ENCODE data around the gene ACAA2.

DNA sequence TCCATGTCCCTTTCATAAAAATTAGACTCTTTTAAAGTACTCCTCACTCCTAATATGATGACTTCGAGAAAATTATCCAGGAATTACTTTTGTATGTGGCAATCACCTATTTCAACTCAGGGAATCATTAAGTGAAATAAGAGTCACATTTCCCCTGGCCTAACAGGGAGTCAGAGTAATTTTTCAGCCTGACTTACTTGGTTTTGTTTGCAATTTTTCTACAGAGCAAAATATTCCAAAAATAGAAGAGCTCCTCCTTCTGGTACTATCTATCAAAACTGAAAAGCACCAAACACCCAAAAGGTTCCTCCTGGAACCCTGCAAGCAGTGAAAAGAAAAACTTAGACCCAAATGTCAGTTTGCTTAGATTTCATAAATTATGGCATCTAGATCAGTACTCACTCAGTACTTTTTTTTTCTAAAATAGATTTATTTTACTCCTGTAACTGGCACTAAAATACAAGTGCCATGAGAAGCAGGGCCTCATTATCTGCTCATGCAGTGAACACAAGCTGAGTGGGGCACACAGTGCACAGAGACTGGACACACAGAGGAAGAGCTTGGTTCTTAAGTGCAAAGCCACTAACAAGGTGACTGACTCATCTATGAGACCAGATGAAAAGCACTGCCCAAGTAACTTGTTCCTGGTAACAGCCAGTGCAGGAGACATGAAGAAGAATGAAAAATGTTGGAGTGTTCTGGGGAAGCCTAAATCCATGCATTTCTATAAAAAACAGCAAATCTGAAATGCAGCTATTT lies 28.7 kb downstream of the ACAA2 start:
- TF ChIP-seq, protein P1, sequence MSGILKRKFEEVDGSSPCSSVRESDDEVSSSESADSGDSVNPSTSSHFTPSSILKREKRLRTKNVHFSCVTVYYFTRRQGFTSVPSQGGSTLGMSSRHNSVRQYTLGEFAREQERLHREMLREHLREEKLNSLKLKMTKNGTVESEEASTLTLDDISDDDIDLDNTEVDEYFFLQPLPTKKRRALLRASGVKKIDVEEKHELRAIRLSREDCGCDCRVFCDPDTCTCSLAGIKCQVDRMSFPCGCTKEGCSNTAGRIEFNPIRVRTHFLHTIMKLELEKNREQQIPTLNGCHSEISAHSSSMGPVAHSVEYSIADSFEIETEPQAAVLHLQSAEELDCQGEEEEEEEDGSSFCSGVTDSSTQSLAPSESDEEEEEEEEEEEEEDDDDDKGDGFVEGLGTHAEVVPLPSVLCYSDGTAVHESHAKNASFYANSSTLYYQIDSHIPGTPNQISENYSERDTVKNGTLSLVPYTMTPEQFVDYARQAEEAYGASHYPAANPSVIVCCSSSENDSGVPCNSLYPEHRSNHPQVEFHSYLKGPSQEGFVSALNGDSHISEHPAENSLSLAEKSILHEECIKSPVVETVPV (CRISPR knock-in tag; IDR thresholded peaks at IDR 0.05) = no peak
- TF ChIP-seq, protein P2, sequence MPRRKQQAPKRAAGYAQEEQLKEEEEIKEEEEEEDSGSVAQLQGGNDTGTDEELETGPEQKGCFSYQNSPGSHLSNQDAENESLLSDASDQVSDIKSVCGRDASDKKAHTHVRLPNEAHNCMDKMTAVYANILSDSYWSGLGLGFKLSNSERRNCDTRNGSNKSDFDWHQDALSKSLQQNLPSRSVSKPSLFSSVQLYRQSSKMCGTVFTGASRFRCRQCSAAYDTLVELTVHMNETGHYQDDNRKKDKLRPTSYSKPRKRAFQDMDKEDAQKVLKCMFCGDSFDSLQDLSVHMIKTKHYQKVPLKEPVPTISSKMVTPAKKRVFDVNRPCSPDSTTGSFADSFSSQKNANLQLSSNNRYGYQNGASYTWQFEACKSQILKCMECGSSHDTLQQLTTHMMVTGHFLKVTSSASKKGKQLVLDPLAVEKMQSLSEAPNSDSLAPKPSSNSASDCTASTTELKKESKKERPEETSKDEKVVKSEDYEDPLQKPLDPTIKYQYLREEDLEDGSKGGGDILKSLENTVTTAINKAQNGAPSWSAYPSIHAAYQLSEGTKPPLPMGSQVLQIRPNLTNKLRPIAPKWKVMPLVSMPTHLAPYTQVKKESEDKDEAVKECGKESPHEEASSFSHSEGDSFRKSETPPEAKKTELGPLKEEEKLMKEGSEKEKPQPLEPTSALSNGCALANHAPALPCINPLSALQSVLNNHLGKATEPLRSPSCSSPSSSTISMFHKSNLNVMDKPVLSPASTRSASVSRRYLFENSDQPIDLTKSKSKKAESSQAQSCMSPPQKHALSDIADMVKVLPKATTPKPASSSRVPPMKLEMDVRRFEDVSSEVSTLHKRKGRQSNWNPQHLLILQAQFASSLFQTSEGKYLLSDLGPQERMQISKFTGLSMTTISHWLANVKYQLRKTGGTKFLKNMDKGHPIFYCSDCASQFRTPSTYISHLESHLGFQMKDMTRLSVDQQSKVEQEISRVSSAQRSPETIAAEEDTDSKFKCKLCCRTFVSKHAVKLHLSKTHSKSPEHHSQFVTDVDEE (CRISPR knock-in tag; IDR thresholded peaks at IDR 0.05) = no peak
- TF ChIP-seq, protein P3, sequence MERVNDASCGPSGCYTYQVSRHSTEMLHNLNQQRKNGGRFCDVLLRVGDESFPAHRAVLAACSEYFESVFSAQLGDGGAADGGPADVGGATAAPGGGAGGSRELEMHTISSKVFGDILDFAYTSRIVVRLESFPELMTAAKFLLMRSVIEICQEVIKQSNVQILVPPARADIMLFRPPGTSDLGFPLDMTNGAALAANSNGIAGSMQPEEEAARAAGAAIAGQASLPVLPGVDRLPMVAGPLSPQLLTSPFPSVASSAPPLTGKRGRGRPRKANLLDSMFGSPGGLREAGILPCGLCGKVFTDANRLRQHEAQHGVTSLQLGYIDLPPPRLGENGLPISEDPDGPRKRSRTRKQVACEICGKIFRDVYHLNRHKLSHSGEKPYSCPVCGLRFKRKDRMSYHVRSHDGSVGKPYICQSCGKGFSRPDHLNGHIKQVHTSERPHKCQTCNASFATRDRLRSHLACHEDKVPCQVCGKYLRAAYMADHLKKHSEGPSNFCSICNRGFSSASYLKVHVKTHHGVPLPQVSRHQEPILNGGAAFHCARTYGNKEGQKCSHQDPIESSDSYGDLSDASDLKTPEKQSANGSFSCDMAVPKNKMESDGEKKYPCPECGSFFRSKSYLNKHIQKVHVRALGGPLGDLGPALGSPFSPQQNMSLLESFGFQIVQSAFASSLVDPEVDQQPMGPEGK (CRISPR knock-in tag; IDR thresholded peaks at IDR 0.05; ENCODE audit: borderline replicate concordance) = no peak
- TF ChIP-seq, protein P4, sequence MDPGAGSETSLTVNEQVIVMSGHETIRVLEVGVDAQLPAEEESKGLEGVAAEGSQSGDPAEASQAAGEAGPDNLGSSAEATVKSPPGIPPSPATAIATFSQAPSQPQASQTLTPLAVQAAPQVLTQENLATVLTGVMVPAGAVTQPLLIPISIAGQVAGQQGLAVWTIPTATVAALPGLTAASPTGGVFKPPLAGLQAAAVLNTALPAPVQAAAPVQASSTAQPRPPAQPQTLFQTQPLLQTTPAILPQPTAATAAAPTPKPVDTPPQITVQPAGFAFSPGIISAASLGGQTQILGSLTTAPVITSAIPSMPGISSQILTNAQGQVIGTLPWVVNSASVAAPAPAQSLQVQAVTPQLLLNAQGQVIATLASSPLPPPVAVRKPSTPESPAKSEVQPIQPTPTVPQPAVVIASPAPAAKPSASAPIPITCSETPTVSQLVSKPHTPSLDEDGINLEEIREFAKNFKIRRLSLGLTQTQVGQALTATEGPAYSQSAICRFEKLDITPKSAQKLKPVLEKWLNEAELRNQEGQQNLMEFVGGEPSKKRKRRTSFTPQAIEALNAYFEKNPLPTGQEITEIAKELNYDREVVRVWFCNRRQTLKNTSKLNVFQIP (CRISPR knock-in tag; IDR thresholded peaks at IDR 0.05; ENCODE audit: borderline replicate concordance, low read depth) = no peak
